Stimulated activated CD4-positive, alpha-beta T cell treated with anti-CD3 and anti-CD28 coated beads, Interleukin-1b, Interleukin-23, amount 100 ng/mL, for 1 hour (primary cell): ENCODE data around the gene MPZ.
"Not testable (repeated sequence)": the region's sequence is repeated elsewhere in the genome, so short reads cannot be mapped to it uniquely, and the experiment has no call there.

Experiments
- DNase-seq, 2 donors: peaks; one replicate each; pipeline ENCODE4 v3.0.0-alpha.2; 2020; ENCODE audit warnings: low read depth in 2 of 2

Gene MPZ

GRCh38 chr1:161255302-161255701, 54.5 kb downstream of the MPZ start:
- not testable (repeated sequence) for DNase-seq
